SK-N-MC (cell line): ENCODE data around the gene SCYGR5.
"Not testable (repeated sequence)": the region's sequence is repeated elsewhere in the genome, so short reads cannot be mapped to it uniquely, and the experiment has no call there.

Experiments
- DNase-seq: peaks from one replicate; pipeline ENCODE4 v3.0.0-alpha.2; 2011; ENCODE audit warnings: low read depth, low spot score
- H3K27ac ChIP-seq: fragments of 200-600 bp; sonication (generic); 2 replicates; pipeline ENCODE4 v1.5.1; 2016; ENCODE audit warnings: mixed run types
- H3K36me3 ChIP-seq: fragments of 200-600 bp; sonication (generic); 2 replicates; pipeline ENCODE4 v1.6.1; 2017; ENCODE audit warnings: antibody characterized with exemption, low read length, mixed read lengths; ENCODE audit not compliant: insufficient read depth
- H3K4me3 ChIP-seq: fragments of 200-600 bp; sonication (generic); 2 replicates; pipeline ENCODE4 v1.5.1; 2016
- H3K9ac ChIP-seq: fragments of 200-600 bp; sonication (generic); 2 replicates; pipeline ENCODE4 v1.8.0; 2017; ENCODE audit warnings: mixed run types, mixed read lengths; ENCODE audit not compliant: insufficient read length
- H3K9me3 ChIP-seq: fragments of 200-600 bp; sonication (generic); 2 replicates; pipeline ENCODE4 v1.6.1; 2017; ENCODE audit warnings: low read depth, mild to moderate bottlenecking, antibody characterized with exemption, low read length, moderate library complexity, mixed read lengths
- EZH2 ChIP-seq: fragments of 200-600 bp; sonication (generic); IDR thresholded peaks from one replicate; pipeline ENCODE4 v1.6.1; 2017; ENCODE audit warnings: antibody characterized with exemption
- FOXP2 ChIP-seq: optimal IDR thresholded peaks from 2 replicates; pipeline ENCODE3; 2011; ENCODE audit warnings: mild to moderate bottlenecking, moderate library complexity; ENCODE audit not compliant: insufficient read depth; ENCODE audit errors: extremely low read length, control extremely low read depth
- POLR2AphosphoS5 ChIP-seq: IDR thresholded peaks from 2 replicates; pipeline ENCODE4 v1.6.1; 2012; ENCODE audit warnings: mild to moderate bottlenecking, low read depth, low read length, borderline replicate concordance

Gene SCYGR5

GRCh38 chr2:227661025-227661649 is 5.5 kb upstream of the SCYGR5 start:
- no peaks in the 10 kb centered on the region for H3K9me3 ChIP-seq
- H3K27ac ChIP-seq = no peak overlapping the region
- H3K9ac ChIP-seq = no peak overlapping the region
- no peak for DNase-seq
- no peak overlapping the region for H3K4me3 ChIP-seq
- TF ChIP-seq FOXP2 (no peak), EZH2 (no peak), POLR2AphosphoS5 (no peak)
- H3K36me3 ChIP-seq = no peaks in the 10 kb centered on the region

DNA sequence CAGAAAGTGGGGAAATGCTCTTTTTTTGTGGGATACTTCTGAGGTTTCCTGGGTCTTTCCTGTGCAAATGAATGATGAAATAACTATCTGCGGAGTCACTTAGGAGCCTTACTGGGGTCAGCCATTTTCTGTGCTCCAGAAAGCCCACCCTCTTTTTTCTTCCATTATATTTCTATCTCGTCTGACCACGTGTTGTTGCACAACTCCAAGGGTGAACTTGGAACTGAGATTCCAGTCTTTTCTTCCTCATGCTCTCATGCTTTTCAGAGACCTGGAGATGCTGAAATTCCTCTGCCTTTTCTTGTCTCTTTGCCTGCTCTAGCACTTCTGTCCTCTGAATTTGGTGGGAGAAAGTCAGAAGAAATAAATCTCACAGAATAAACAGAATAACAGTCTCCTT is 4.8 kb upstream of the SCYGR5 start:
- no peaks in the 10 kb centered on the region for H3K36me3 ChIP-seq
- no peak overlapping the region for H3K27ac ChIP-seq
- H3K9me3 ChIP-seq = no peaks in the 10 kb centered on the region
- H3K4me3 ChIP-seq = no peak overlapping the region
- no peak overlapping the region for H3K9ac ChIP-seq
- no peak for DNase-seq
- TF ChIP-seq EZH2 (no peak), POLR2AphosphoS5 (no peak), FOXP2 (no peak)

DNA sequence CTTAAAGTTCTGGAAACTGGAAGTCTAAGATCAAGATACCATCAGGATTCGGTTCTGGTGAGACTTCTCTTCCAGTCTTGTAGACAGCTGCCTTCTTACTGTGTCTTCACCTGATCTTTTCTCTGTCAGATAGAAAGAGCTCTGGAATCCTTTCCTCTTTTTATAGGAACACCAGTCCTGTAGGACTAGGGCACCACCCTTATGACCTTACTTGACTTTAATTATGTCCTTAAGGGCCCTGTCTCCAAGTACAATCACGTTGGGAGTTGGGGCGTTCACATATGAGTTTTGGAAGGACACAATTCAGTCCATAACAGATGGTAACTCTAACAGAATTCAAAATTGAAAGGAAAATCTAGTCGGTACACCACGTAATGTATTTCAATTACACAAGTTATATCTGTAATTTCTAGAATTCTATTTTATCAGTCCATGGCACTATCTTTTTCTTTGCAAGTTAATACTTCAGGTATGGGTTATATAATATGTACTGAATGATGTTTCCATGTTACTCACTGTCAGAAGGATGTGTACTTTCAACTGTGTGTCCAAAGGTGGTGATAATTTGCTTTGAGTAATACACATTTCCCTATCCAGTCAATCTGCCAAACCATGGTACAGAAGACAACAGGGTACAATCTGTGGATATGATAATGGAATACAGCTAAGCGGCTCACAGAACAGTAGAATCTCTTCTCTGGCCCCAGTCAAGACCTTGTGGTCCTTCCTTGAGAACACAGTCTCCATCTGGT is 1.2 kb upstream of the SCYGR5 start:
- no peaks in the 10 kb centered on the region for H3K9me3 ChIP-seq
- H3K36me3 ChIP-seq = no peaks in the 10 kb centered on the region
- no peak overlapping the region for H3K27ac ChIP-seq
- TF ChIP-seq EZH2 (no peak), POLR2AphosphoS5 (no peak), FOXP2 (no peak)
- no peak overlapping the region for H3K9ac ChIP-seq
- H3K4me3 ChIP-seq = no peak overlapping the region
- DNase-seq = no peak

DNA sequence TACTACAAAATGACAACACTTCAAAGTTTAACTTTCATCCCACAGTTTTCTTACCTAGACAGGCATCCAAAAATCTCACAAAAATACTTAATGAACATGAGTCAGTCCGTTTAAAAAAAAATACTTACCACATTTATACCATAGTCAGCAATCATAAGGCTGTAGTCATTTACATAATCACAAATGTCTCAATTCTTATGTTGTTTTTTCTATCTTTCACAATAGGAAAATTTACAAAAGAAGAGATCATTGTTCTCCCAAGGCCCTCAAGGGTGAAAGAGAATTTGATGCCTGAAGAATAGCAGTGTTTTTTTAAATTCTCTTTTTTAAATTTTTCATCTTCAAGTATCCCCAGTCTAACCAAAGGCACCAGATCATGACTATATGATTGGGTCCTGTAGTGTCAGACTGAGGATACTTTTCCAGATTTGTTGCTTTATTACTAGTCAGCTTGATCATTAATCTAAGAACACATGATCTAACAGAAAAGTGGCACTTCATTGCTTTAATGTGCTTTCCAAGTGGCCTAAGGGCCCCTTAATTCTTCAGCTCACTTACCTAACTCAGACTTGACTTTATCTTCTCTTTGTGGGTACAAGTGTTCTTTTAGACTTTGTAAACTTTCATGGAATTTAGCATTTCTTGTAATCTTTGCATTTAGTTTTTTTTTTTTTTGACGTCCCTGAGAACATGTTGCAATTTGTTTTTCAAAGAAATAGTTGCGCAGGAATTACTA is 4.7 kb downstream of the SCYGR5 start:
- no peak overlapping the region for H3K27ac ChIP-seq
- H3K9me3 ChIP-seq = no peaks in the 10 kb centered on the region
- H3K9ac ChIP-seq = no peak overlapping the region
- TF ChIP-seq FOXP2 (no peak), EZH2 (no peak), POLR2AphosphoS5 (no peak)
- no peak for DNase-seq
- no peaks in the 10 kb centered on the region for H3K36me3 ChIP-seq
- H3K4me3 ChIP-seq = no peak overlapping the region

GRCh38 chr2:227673620-227674019 is 7.0 kb downstream of the SCYGR5 start:
- not testable (repeated sequence) for H3K9me3 ChIP-seq, H3K36me3 ChIP-seq, DNase-seq, H3K27ac ChIP-seq, H3K9ac ChIP-seq, H3K4me3 ChIP-seq

DNA sequence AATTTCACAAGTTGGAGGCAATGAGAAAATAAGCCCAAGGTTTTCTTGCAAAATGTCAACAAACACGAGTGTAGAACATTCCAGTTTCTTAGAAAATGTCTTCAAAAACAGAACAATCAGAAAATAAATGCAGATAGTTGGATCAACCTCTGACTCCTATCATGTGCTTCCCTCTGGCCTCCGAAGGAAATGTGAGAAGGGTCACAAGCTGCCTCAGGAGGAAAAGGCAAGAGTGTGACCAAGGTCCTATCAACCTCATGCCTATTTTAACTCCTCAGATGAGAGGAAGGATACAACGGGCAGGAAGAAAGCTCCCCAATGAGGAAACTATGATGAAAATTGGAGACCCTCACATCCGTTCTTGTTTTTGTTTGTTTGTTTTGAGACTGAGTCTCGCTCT is 7.9 kb downstream of the SCYGR5 start:
- no peak for DNase-seq
- TF ChIP-seq FOXP2 = no peak
- no peak for TF ChIP-seq EZH2
- no peak for TF ChIP-seq POLR2AphosphoS5
- Histone ChIP-seq H3K36me3 (no peaks in the 10 kb centered on the region), H3K9ac (no peak overlapping the region), H3K4me3 (no peak overlapping the region), H3K27ac (no peak overlapping the region), H3K9me3 (no peaks in the 10 kb centered on the region)

DNA sequence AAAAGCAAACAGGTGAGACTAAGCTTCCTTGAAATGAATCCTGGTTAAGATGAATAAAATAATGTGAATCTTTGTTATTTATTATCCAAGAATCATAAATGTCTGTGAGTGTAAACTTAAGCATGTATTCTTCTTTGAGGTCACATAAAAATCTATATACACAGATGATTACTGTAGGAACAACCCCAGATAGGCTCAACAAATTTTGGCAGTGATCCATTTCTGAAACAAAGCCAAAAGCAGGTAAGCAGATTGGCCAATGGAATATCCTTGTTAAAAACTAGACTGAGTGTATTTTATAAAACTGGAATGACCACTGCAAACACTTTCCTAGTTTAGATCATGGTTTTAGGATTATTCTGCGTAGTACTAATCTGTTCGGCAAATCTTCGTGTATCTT is 11.3 kb downstream of the SCYGR5 start:
- no peak for DNase-seq
- no peaks in the 10 kb centered on the region for H3K36me3 ChIP-seq

GRCh38 chr2:227684258-227684657 is 17.7 kb downstream of the SCYGR5 start:
- H3K9ac ChIP-seq = no peak overlapping the region
- no peak overlapping the region for H3K4me3 ChIP-seq
- no peak for DNase-seq
- no peak for TF ChIP-seq POLR2AphosphoS5
- no peak for TF ChIP-seq FOXP2
- no peak for TF ChIP-seq EZH2
- H3K9me3 ChIP-seq = no peaks in the 10 kb centered on the region
- H3K36me3 ChIP-seq = no peaks in the 10 kb centered on the region
- H3K27ac ChIP-seq = no peak overlapping the region

More for the DNA sequence above, 11.3 kb downstream of the SCYGR5 start:
- H3K4me3 ChIP-seq = no peak overlapping the region
- TF ChIP-seq FOXP2 (no peak), EZH2 (no peak), POLR2AphosphoS5 (no peak)
- H3K9ac ChIP-seq = no peak overlapping the region
- no peak overlapping the region for H3K27ac ChIP-seq
- H3K9me3 ChIP-seq = no peaks in the 10 kb centered on the region
